Stimulated activated memory B cell treated with anti-CD40 and anti-IgM and Interleukin-4, amounts not matched to agents 10 μg/mL and 1 μg/mL and 100 μg/mL, for 72 hours (primary cell): ENCODE data around the gene LRRC7.
A peak's percentile ranks its signal among the peaks of the same experiment; 100 is the strongest.
"Not testable (repeated sequence)": the region's sequence is repeated elsewhere in the genome, so short reads cannot be mapped to it uniquely, and the experiment has no call there.

ENCODE experiments used
- ATAC-seq: fragments of 150-1000 bp; cut with Tn5 transposase; 2 replicates; pipeline ENCODE4 v1.10.0; 2021
- H3K27ac Mint-ChIP-seq: one replicate; pipeline ENCODE4 v1.8.0; 2022; ENCODE audit warnings: mild to moderate bottlenecking, mixed read lengths
- H3K27me3 Mint-ChIP-seq: one replicate; pipeline ENCODE4 v1.8.0; 2022; ENCODE audit warnings: mixed read lengths
- H3K36me3 Mint-ChIP-seq: one replicate; pipeline ENCODE4 v1.8.0; 2022; ENCODE audit warnings: mixed read lengths
- H3K4me1 Mint-ChIP-seq: one replicate; pipeline ENCODE4 v1.8.0; 2022; ENCODE audit warnings: mixed read lengths
- H3K4me3 Mint-ChIP-seq: one replicate; pipeline ENCODE4 v1.8.0; 2022; ENCODE audit warnings: mild to moderate bottlenecking, moderate library complexity, mixed read lengths
- H3K9me3 Mint-ChIP-seq: one replicate; pipeline ENCODE4 v1.8.0; 2022; ENCODE audit warnings: mixed read lengths

Gene LRRC7

GRCh38 chr1:69946935-69947334 lies 379.2 kb downstream of the LRRC7 start:
- no peak overlapping the region for H3K27ac Mint-ChIP-seq
- H3K4me3 Mint-ChIP-seq, result no peak overlapping the region
- no peaks in the 10 kb centered on the region for H3K36me3 Mint-ChIP-seq
- peaks cover 9% of the 10 kb centered on the region for H3K9me3 Mint-ChIP-seq
- H3K27me3 Mint-ChIP-seq, result no peaks in the 10 kb centered on the region
- no peaks in the 10 kb centered on the region for H3K4me1 Mint-ChIP-seq
- no peak for ATAC-seq

GRCh38 chr1:69947837-69948236 lies 380.1 kb downstream of the LRRC7 start:
- Mint-ChIP-seq H3K27me3 (no peaks in the 10 kb centered on the region), H3K36me3 (no peaks in the 10 kb centered on the region), H3K9me3 (peaks cover 6% of the 10 kb centered on the region), H3K27ac (no peak overlapping the region), H3K4me1 (no peaks in the 10 kb centered on the region), H3K4me3 (no peak overlapping the region)
- no peak for ATAC-seq

- no peak for ATAC-seq
- Mint-ChIP-seq H3K36me3 (no peaks in the 10 kb centered on the region), H3K4me1 (no peaks in the 10 kb centered on the region), H3K27me3 (no peaks in the 10 kb centered on the region), H3K9me3 (peaks cover 2% of the 10 kb centered on the region), H3K4me3 (no peak overlapping the region), H3K27ac (no peak overlapping the region)
Measured at GRCh38 chr1:69952676-69953075, 385.0 kb downstream of the LRRC7 start.

GRCh38 chr1:69962452-69962851 lies 394.7 kb downstream of the LRRC7 start:
- H3K4me3 Mint-ChIP-seq, H3K27me3 Mint-ChIP-seq, H3K4me1 Mint-ChIP-seq, ATAC-seq, H3K36me3 Mint-ChIP-seq, H3K9me3 Mint-ChIP-seq, H3K27ac Mint-ChIP-seq: not testable (repeated sequence)

GRCh38 chr1:69967245-69967766 lies 399.6 kb downstream of the LRRC7 start:
- no peak for ATAC-seq
- H3K27me3 Mint-ChIP-seq, result no peaks in the 10 kb centered on the region
- no peak overlapping the region for H3K27ac Mint-ChIP-seq
- no peaks in the 10 kb centered on the region for H3K4me1 Mint-ChIP-seq
- H3K9me3 Mint-ChIP-seq, result peaks cover 6% of the 10 kb centered on the region
- no peaks in the 10 kb centered on the region for H3K36me3 Mint-ChIP-seq
- no peak overlapping the region for H3K4me3 Mint-ChIP-seq

- H3K9me3 Mint-ChIP-seq, result peaks cover 6% of the 10 kb centered on the region
- no peak overlapping the region for H3K4me3 Mint-ChIP-seq
- no peak for ATAC-seq
- H3K27ac Mint-ChIP-seq, result no peak overlapping the region
- no peaks in the 10 kb centered on the region for H3K36me3 Mint-ChIP-seq
- no peaks in the 10 kb centered on the region for H3K27me3 Mint-ChIP-seq
- no peaks in the 10 kb centered on the region for H3K4me1 Mint-ChIP-seq
Measured at GRCh38 chr1:69976896-69977295, 409.2 kb downstream of the LRRC7 start.

GRCh38 chr1:69982992-69983391 lies 415.3 kb downstream of the LRRC7 start:
- peaks cover 4% of the 10 kb centered on the region for H3K9me3 Mint-ChIP-seq
- H3K4me3 Mint-ChIP-seq, result no peak overlapping the region
- H3K4me1 Mint-ChIP-seq, result no peaks in the 10 kb centered on the region
- H3K27me3 Mint-ChIP-seq, result no peaks in the 10 kb centered on the region
- H3K36me3 Mint-ChIP-seq, result no peaks in the 10 kb centered on the region
- no peak overlapping the region for H3K27ac Mint-ChIP-seq
- ATAC-seq, result no peak

- no peaks in the 10 kb centered on the region for H3K4me1 Mint-ChIP-seq
- H3K36me3 Mint-ChIP-seq, result no peaks in the 10 kb centered on the region
- peaks cover 4% of the 10 kb centered on the region for H3K9me3 Mint-ChIP-seq
- H3K27ac Mint-ChIP-seq, result no peak overlapping the region
- H3K4me3 Mint-ChIP-seq, result no peak overlapping the region
- no peak for ATAC-seq
- H3K27me3 Mint-ChIP-seq, result no peaks in the 10 kb centered on the region
Measured at GRCh38 chr1:69985376-69985775, 417.7 kb downstream of the LRRC7 start.

GRCh38 chr1:69985901-69986439 lies 418.2 kb downstream of the LRRC7 start:
- Mint-ChIP-seq H3K27me3 (no peaks in the 10 kb centered on the region), H3K27ac (no peak overlapping the region), H3K36me3 (no peaks in the 10 kb centered on the region), H3K9me3 (peaks cover 4% of the 10 kb centered on the region), H3K4me3 (no peak overlapping the region), H3K4me1 (no peaks in the 10 kb centered on the region)
- ATAC-seq, result no peak

- Mint-ChIP-seq H3K4me1 (no peaks in the 10 kb centered on the region), H3K4me3 (no peak overlapping the region), H3K27me3 (no peaks in the 10 kb centered on the region), H3K9me3 (peaks cover 4% of the 10 kb centered on the region), H3K27ac (no peak overlapping the region), H3K36me3 (no peaks in the 10 kb centered on the region)
- ATAC-seq, result no peak
Measured at GRCh38 chr1:69987881-69988280, 420.2 kb downstream of the LRRC7 start.

GRCh38 chr1:69991644-69992043 lies 423.9 kb downstream of the LRRC7 start:
- Mint-ChIP-seq H3K27me3 (no peaks in the 10 kb centered on the region), H3K9me3 (no peaks in the 10 kb centered on the region), H3K4me1 (no peaks in the 10 kb centered on the region), H3K4me3 (no peak overlapping the region), H3K27ac (no peak overlapping the region), H3K36me3 (no peaks in the 10 kb centered on the region)
- no peak for ATAC-seq

- H3K27me3 Mint-ChIP-seq, result no peaks in the 10 kb centered on the region
- ATAC-seq, result peak; percentile 36
- no peaks in the 10 kb centered on the region for H3K36me3 Mint-ChIP-seq
- H3K4me1 Mint-ChIP-seq, result no peaks in the 10 kb centered on the region
- H3K27ac Mint-ChIP-seq, result no peak overlapping the region
- H3K9me3 Mint-ChIP-seq, result no peaks in the 10 kb centered on the region
- no peak overlapping the region for H3K4me3 Mint-ChIP-seq
Measured at GRCh38 chr1:69992594-69992993, 424.9 kb downstream of the LRRC7 start.

- no peaks in the 10 kb centered on the region for H3K36me3 Mint-ChIP-seq
Measured at GRCh38 chr1:69993810-69994209, 426.1 kb downstream of the LRRC7 start.

GRCh38 chr1:69994241-69994640 lies 426.5 kb downstream of the LRRC7 start:
- Mint-ChIP-seq H3K4me1 (no peaks in the 10 kb centered on the region), H3K27me3 (no peaks in the 10 kb centered on the region), H3K9me3 (no peaks in the 10 kb centered on the region), H3K36me3 (no peaks in the 10 kb centered on the region), H3K27ac (no peak overlapping the region), H3K4me3 (no peak overlapping the region)
- ATAC-seq, result no peak

More at GRCh38 chr1:69993810-69994209, 426.1 kb downstream of the LRRC7 start:
- Mint-ChIP-seq H3K4me3 (no peak overlapping the region), H3K27me3 (no peaks in the 10 kb centered on the region), H3K27ac (no peak overlapping the region), H3K4me1 (no peaks in the 10 kb centered on the region), H3K9me3 (no peaks in the 10 kb centered on the region)
- no peak for ATAC-seq

GRCh38 chr1:69998847-69999246 lies 431.1 kb downstream of the LRRC7 start:
- Mint-ChIP-seq H3K27me3 (no peaks in the 10 kb centered on the region), H3K4me1 (no peaks in the 10 kb centered on the region), H3K9me3 (no peaks in the 10 kb centered on the region), H3K27ac (no peak overlapping the region), H3K4me3 (no peak overlapping the region), H3K36me3 (no peaks in the 10 kb centered on the region)
- no peak for ATAC-seq

- ATAC-seq, result no peak
- Mint-ChIP-seq H3K4me1 (no peaks in the 10 kb centered on the region), H3K27me3 (no peaks in the 10 kb centered on the region), H3K36me3 (no peaks in the 10 kb centered on the region), H3K9me3 (no peaks in the 10 kb centered on the region), H3K4me3 (no peak overlapping the region), H3K27ac (no peak overlapping the region)
Measured at GRCh38 chr1:70003211-70003908, 435.6 kb downstream of the LRRC7 start.
